ENCODE measurements around the gene WDR5.

The WDR5 gene

GRCh38 chr9:134178394-134178767 is 42.5 kb downstream of the WDR5 start:
- no peaks in the 10 kb centered on the region for H3K27me3 Mint-ChIP-seq (ENCODE audit: low read depth)
- no peak overlapping the region for H3K27ac Mint-ChIP-seq
- H3K36me3 Mint-ChIP-seq (ENCODE audit: low read depth), result no peaks in the 10 kb centered on the region
- H3K4me3 Mint-ChIP-seq, result no peak overlapping the region
- peaks cover 10% of the 10 kb centered on the region for H3K9me3 Mint-ChIP-seq
- peaks cover 13% of the 10 kb centered on the region for H3K4me1 Mint-ChIP-seq (ENCODE audit: low read depth)
- DNase-seq (ENCODE audit: low spot score), result no peak

- Mint-ChIP-seq H3K4me1 (ENCODE audit: low read depth) (peaks cover 13% of the 10 kb centered on the region), H3K9me3 (peaks cover 10% of the 10 kb centered on the region), H3K36me3 (ENCODE audit: low read depth) (no peaks in the 10 kb centered on the region), H3K27ac (no peak overlapping the region), H3K4me3 (no peak overlapping the region), H3K27me3 (ENCODE audit: low read depth) (no peaks in the 10 kb centered on the region)
- no peak for DNase-seq (ENCODE audit: low spot score)
Measured at GRCh38 chr9:134178768-134179551, 43.1 kb downstream of the WDR5 start.

GRCh38 chr9:134179595-134179917 is 43.7 kb downstream of the WDR5 start:
- Mint-ChIP-seq H3K9me3 (peaks cover 10% of the 10 kb centered on the region), H3K36me3 (ENCODE audit: low read depth) (no peaks in the 10 kb centered on the region), H3K4me1 (ENCODE audit: low read depth) (peaks cover 13% of the 10 kb centered on the region), H3K27ac (no peak overlapping the region), H3K27me3 (ENCODE audit: low read depth) (no peaks in the 10 kb centered on the region), H3K4me3 (no peak overlapping the region)
- DNase-seq (ENCODE audit: low spot score), result no peak

- Mint-ChIP-seq H3K4me1 (ENCODE audit: low read depth) (peaks cover 13% of the 10 kb centered on the region), H3K27me3 (ENCODE audit: low read depth) (no peaks in the 10 kb centered on the region), H3K9me3 (peaks cover 10% of the 10 kb centered on the region), H3K4me3 (no peak overlapping the region), H3K36me3 (ENCODE audit: low read depth) (no peaks in the 10 kb centered on the region), H3K27ac (no peak overlapping the region)
- DNase-seq (ENCODE audit: low spot score), result no peak
Measured at GRCh38 chr9:134179918-134180785, 44.3 kb downstream of the WDR5 start.

GRCh38 chr9:134180786-134181647 is 45.1 kb downstream of the WDR5 start:
- H3K9me3 Mint-ChIP-seq, result peaks cover 10% of the 10 kb centered on the region
- H3K27me3 Mint-ChIP-seq (ENCODE audit: low read depth), result peaks cover 2% of the 10 kb centered on the region
- no peak overlapping the region for H3K4me3 Mint-ChIP-seq
- H3K4me1 Mint-ChIP-seq (ENCODE audit: low read depth), result peaks cover 17% of the 10 kb centered on the region
- H3K36me3 Mint-ChIP-seq (ENCODE audit: low read depth), result no peaks in the 10 kb centered on the region
- no peak for DNase-seq (ENCODE audit: low spot score)
- no peak overlapping the region for H3K27ac Mint-ChIP-seq

GRCh38 chr9:134181648-134182034 is 45.8 kb downstream of the WDR5 start:
- Mint-ChIP-seq H3K9me3 (peaks cover 10% of the 10 kb centered on the region), H3K27me3 (ENCODE audit: low read depth) (peaks cover 2% of the 10 kb centered on the region), H3K36me3 (ENCODE audit: low read depth) (no peaks in the 10 kb centered on the region), H3K4me1 (ENCODE audit: low read depth) (peaks cover 17% of the 10 kb centered on the region), H3K27ac (peak overlapping the region; percentile 75), H3K4me3 (no peak overlapping the region)
- no peak for DNase-seq (ENCODE audit: low spot score)

- Mint-ChIP-seq H3K9me3 (peaks cover 10% of the 10 kb centered on the region), H3K27ac (peak overlapping the region; percentile 76), H3K36me3 (ENCODE audit: low read depth) (no peaks in the 10 kb centered on the region), H3K4me1 (ENCODE audit: low read depth) (peaks cover 17% of the 10 kb centered on the region), H3K27me3 (ENCODE audit: low read depth) (peaks cover 2% of the 10 kb centered on the region), H3K4me3 (no peak overlapping the region)
- DNase-seq (ENCODE audit: low spot score), result no peak
Measured at GRCh38 chr9:134182554-134183085, 46.7 kb downstream of the WDR5 start.

- Mint-ChIP-seq H3K36me3 (ENCODE audit: low read depth) (no peaks in the 10 kb centered on the region), H3K4me1 (ENCODE audit: low read depth) (peaks cover 17% of the 10 kb centered on the region), H3K9me3 (peaks cover 10% of the 10 kb centered on the region), H3K27ac (peak overlapping the region; percentile 38), H3K4me3 (no peak overlapping the region), H3K27me3 (ENCODE audit: low read depth) (peaks cover 10% of the 10 kb centered on the region)
- peak; percentile 19 for DNase-seq (ENCODE audit: low spot score)
Measured at GRCh38 chr9:134185536-134186011, 49.7 kb downstream of the WDR5 start.

GRCh38 chr9:134186471-134187109 is 50.7 kb downstream of the WDR5 start:
- Mint-ChIP-seq H3K36me3 (ENCODE audit: low read depth) (no peaks in the 10 kb centered on the region), H3K4me3 (no peak overlapping the region), H3K4me1 (ENCODE audit: low read depth) (peaks cover 16% of the 10 kb centered on the region), H3K27me3 (ENCODE audit: low read depth) (peaks cover 10% of the 10 kb centered on the region), H3K27ac (no peak overlapping the region), H3K9me3 (peaks cover 10% of the 10 kb centered on the region)
- no peak for DNase-seq (ENCODE audit: low spot score)

- H3K27me3 Mint-ChIP-seq (ENCODE audit: low read depth), result peaks cover 10% of the 10 kb centered on the region
- DNase-seq (ENCODE audit: low spot score), result no peak
- H3K4me3 Mint-ChIP-seq, result no peak overlapping the region
- H3K4me1 Mint-ChIP-seq (ENCODE audit: low read depth), result peaks cover 12% of the 10 kb centered on the region
- no peaks in the 10 kb centered on the region for H3K36me3 Mint-ChIP-seq (ENCODE audit: low read depth)
- peaks cover 9% of the 10 kb centered on the region for H3K9me3 Mint-ChIP-seq
- H3K27ac Mint-ChIP-seq, result no peak overlapping the region
Measured at GRCh38 chr9:134187110-134187531, 51.2 kb downstream of the WDR5 start.

- DNase-seq (ENCODE audit: low spot score), result no peak
- no peak overlapping the region for H3K27ac Mint-ChIP-seq
- H3K9me3 Mint-ChIP-seq, result peaks cover under 1% of the 10 kb centered on the region
- no peaks in the 10 kb centered on the region for H3K36me3 Mint-ChIP-seq (ENCODE audit: low read depth)
- H3K27me3 Mint-ChIP-seq (ENCODE audit: low read depth), result peaks cover 10% of the 10 kb centered on the region
- H3K4me1 Mint-ChIP-seq (ENCODE audit: low read depth), result peaks cover 4% of the 10 kb centered on the region
- H3K4me3 Mint-ChIP-seq, result no peak overlapping the region
Measured at GRCh38 chr9:134187891-134188385, 52.1 kb downstream of the WDR5 start.

GRCh38 chr9:134188386-134189144 is 52.7 kb downstream of the WDR5 start:
- Mint-ChIP-seq H3K36me3 (ENCODE audit: low read depth) (no peaks in the 10 kb centered on the region), H3K27ac (no peak overlapping the region), H3K4me1 (ENCODE audit: low read depth) (peaks cover 4% of the 10 kb centered on the region), H3K4me3 (no peak overlapping the region), H3K27me3 (ENCODE audit: low read depth) (peaks cover 10% of the 10 kb centered on the region), H3K9me3 (no peaks in the 10 kb centered on the region)
- no peak for DNase-seq (ENCODE audit: low spot score)
